GM19043 (cell line): Measurements from ENCODE around the gene MGRN1.
A peak's percentile ranks its signal among the peaks of the same experiment; 100 is the strongest.

Experiments
- ATAC-seq: cut with Tn5 transposase; IDR thresholded peaks from one replicate; pipeline ENCODE4 v1.9.1; 2021; ENCODE audit warnings: low read depth; ENCODE audit not compliant: unreplicated experiment

Gene MGRN1

DNA sequence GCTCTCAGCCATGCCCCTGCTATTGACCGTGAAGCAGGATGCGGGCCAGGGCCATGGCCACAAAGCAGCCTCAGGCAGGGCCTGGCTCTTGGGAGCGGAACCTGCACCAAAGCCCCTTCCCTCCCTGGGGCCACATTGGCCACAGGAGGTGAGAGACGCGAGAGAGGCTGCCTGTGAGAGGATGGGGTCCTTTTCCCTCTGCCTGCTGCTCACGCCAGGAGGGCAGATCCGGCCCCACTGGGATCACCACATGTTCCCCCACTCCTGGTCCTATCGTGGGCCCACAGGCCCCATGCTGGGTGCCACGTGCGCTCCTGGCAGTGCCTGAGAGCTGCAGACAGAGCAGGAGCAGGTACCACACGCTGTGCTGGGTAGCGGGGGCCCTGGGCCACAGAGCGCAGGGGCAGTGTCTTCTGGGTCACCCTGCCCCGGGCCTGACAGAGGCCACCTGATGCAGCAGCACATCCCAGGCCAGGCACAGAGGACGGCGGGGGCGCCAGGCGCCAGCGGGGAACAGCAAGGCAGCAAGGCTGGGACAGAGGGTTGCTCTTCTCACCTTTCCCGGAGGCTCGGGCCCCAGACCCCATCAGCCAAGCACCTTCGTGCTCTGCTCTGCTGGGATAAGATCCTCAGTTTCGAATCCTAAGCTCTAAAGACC, 59.6 kb downstream of the MGRN1 start:
- ATAC-seq = no peak

DNA sequence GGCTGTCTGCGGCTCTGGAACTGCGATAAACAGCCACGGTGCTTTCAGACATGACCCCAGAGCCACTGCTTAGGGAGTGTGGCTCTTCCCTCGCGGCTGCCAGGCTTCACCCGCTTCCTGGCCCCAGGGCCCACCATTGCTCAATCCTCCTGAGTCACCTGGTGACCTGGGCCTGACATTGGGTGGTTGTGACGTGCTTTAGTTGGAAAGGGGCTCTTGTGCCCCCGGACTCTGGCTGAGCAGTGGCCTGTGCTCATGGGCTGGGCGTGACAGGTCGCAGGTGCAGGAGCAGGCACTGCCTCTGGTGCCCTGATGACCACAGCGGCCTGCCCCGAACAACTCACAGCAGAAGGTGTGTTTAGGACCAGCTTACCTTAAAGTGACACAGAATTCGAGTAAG, 60.1 kb downstream of the MGRN1 start:
- no peak for ATAC-seq

GRCh38 chr16:4685292-4685691, 60.7 kb downstream of the MGRN1 start:
- no peak for ATAC-seq

DNA sequence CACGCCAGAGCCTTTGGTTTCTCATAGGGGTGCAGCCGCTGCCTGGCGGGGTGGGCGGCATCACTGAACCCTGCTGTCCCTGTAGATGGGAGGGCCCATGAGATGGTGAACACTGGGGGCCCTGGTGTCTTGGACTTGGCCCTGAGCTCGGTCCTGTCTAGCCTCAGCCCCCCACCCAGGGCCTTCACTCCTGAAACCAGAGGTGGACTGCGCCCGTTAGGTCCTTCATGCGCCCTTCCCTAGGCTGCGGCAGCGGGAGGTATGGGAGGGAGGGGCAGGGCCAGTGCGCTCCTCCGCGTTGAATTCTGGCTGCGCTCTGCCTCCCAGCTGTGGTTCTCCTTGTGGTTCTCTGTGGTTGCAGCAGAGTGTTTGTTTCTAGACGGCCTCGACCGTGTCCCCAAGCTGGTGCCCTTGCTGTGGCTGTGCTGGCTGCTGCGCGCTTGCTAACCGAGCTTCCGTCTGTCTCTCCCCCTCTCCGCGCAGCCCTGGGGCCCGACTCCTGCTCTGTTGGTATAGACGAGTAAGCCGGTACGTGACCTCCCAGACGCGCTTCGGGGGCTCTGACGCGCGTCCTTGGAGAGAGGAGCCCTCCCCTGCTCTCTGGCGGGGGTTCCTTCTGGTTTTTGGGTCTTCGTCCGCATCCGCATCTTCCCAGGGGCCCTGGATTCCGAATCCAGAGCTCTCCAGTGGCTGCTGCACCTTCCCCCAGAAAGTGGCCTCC, 61.3 kb downstream of the MGRN1 start:
- ATAC-seq = no peak

- ATAC-seq = no peak
Observed at GRCh38 chr16:4686497-4687210, 62.0 kb downstream of the MGRN1 start.

DNA sequence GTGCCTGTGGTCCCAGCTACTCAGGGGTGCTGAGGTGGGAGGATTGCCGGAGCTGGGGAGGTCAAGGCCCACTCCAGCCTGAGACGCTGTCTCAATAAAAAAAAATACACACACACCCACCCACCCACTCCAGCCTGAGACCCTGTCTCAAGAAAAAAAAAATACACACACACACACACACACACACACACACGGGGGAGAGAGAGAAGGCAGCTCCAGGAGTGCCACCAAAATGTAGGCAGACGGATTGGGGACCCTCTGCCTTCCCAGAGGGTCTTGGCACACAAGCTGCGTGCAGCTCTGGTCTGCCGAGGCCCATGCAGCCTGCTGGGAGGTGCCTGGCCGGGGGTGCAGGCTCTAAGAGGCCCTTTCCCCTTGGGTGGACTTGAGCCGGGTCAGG, 62.8 kb downstream of the MGRN1 start:
- ATAC-seq = no peak

DNA sequence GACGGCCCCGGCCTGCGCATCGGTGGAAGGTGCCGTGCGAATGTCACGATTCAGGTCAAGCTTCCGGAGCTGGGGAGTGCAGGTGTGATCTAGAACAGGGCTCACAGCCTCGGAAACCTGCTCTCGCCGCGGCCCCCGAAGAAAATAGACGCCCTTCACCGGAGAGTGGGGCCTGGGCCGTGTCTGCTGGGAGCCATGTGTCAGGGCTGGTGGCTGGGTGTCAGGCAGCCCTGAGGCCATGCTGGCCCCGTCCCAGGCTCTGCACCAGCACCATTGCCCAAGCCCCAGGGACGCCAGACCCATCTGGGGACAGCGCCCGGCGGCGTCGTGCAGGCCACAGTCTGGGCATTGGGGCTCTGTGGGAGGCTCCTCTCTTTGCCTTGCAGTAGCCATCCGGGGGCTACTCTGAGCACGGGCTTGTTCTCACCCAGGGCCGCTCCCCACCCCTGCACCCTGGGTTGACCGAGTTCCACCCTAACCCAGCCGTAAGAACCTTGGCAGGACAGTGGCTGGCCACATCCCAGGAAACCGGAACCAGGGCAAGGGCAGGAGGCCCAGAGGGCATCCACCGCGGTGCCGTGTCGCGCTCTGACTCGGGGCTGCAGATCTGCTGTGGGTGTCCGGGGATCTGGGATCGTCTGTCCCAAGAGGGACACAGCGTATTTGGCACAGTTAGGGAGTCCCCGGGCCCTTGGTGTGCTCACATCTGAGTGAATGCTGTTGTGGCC, 63.5 kb downstream of the MGRN1 start:
- no peak for ATAC-seq

GRCh38 chr16:4688674-4689045, 64.0 kb downstream of the MGRN1 start:
- ATAC-seq = no peak

- no peak for ATAC-seq
Observed at GRCh38 chr16:4689091-4689671, 64.6 kb downstream of the MGRN1 start.

- ATAC-seq = no peak
Observed at GRCh38 chr16:4689864-4690704, 65.5 kb downstream of the MGRN1 start.

DNA sequence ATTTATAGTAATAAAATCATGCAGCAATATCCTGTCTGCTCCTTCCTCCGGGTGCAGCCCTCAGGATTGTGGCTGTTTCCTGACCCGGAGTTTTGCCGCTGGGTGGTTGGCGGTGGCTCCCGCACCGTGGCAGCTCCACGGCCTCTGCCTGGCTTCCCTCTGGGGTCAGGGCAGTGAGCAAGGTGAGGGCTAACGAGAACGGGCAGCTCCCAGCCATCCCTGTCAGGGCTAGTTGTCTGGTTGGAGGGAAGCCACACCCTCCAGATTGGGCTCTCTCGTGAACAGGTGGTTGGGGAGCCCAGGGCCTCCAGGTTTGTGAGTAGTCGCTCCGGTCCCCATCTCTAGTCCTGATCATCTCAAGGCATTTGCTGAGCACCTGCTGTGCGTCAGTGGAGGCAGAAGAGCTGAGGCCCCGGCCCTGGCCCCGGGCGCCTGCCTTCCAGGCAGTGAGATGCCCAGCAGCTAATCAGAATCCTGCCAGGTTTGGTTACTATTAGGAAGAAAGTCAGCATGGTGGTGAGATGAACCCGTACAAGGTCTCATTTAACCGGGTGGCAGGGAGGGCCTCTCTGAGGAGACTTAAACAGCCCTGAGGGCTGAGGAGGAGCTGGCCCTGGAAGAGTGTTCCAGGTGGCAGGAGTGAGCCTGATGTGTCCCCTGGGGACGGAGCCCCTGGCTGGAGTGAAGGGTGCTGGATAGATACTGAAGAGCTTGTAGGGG, 66.5 kb downstream of the MGRN1 start:
- ATAC-seq = no peak

DNA sequence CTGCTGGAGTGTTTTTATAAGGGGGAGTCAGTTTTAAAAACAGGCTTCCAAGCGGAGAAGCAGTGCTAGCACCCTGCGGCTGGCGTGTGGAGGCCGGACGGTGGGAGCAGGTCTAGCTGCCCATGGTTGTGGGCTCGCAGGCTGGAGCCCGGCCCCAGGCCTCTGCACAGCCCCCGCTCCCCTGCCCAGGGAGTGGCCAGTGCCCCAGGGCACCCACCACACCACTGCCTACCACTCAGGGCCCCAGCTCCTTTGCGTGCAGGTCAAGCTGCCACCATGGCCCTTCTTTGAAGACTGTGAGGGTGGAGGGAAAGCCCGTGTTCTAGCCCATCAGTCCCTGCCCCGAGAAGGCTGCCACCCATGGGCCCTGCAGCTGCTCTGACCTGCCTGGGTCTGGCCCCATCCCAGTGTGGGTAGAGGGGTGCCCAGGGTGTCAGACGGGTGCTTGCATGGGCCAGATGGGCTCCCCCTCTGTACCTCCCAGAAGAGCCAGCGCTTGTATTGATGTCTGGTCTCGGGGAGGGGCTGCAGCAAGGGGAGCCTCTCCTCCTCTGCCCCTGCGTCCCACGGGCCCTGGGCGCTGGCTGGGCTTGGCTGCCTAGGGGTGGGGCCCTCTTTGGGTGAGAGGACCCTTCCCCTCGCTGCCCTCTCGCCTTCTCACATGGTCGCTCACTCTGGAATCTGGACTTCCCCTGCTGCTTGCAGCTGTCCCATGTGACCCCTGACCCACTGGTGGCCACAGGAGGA, 67.2 kb downstream of the MGRN1 start:
- ATAC-seq = no peak

- ATAC-seq = peak; percentile 5
Observed at GRCh38 chr16:4692460-4693295, 68.1 kb downstream of the MGRN1 start.

DNA sequence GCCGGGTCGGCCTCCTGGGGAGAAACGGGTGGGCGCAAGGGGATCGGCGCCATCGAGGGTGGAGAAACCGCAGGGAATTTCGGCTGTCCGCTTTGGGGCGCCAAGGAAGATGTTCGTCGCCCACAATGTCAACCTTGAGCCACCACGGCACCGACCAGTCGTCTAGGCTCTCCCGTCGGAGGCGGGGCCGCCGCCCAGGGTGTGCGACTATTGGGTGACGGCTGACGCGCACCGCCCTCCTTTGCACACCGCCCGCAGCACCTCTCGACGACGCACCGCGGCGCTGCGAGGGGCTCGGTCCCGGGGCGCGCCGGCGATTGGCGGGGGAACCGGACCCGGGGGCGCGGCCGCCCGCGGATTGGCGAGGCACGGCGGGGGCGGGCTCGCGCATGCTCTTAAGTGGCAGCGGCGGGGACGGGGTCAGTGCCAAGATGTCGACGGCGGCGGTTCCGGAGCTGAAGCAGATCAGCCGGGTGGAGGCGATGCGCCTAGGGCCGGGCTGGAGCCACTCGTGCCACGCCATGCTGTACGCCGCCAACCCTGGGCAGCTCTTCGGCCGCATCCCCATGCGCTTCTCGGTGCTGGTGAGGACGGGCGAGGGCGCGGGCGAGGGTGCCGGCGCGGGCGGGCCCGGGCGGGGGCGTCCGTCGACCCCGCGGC, 68.8 kb downstream of the MGRN1 start, which contains the start of gene NUDT16L1:
TSS of gene NUDT16L1 (plus strand) at position 267 of the 660 bp plus-strand sequence. CDS start at position 432, 165 bp downstream.
- peak; percentile 94 for ATAC-seq

- no peak for ATAC-seq
Observed at GRCh38 chr16:4693956-4694641, 69.5 kb downstream of the MGRN1 start.

- no peak for ATAC-seq
Observed at GRCh38 chr16:4694642-4695451, 70.2 kb downstream of the MGRN1 start.
